PC-9 (cell line): ENCODE data around the gene HS6ST3. TPM values are rescaled to one million over a fixed set of nuclear protein-coding genes. Genes with fewer than 3 reads are reported as not detected.

Source experiments
- BruUV-seq: library from RNA; stranded (reverse); fragments of 400-500 nt; replicated peaks from 2 replicates; lab custom pipeline; 2021; lab: Mats Ljungman, UMichigan
- CTCF ChIA-PET: fragments of 300-600 bp; sonication (Branson Sonifier 250); formaldehyde crosslinking; loops from one replicate; lab custom pipeline; 2022; ENCODE audit warnings: antibody characterized with exemption; lab: Charles Lee
- POLR2A ChIA-PET: fragments of 300-600 bp; sonication (Branson Sonifier 250); formaldehyde crosslinking; loops from one replicate; lab custom pipeline; 2022; ENCODE audit warnings: antibody characterized with exemption; ENCODE audit not compliant: unreplicated experiment; lab: Charles Lee
- DNase-seq, 2 experiments: peaks; one replicate each; pipeline versions ENCODE4 v3.0.0 to v3.0.0-alpha.2; 2015 to 2022; ENCODE audit warnings: mixed read lengths in 1 of 2
- H2AFZ ChIP-seq: fragments of 200-600 bp; sonication (generic); 2 replicates; pipeline ENCODE4 v1.8.1; 2017; ENCODE audit warnings: antibody characterized with exemption
- H3F3A ChIP-seq: fragments of 200-600 bp; sonication (generic); 2 replicates; pipeline ENCODE4 v1.8.1; 2017; ENCODE audit warnings: antibody characterized with exemption, mild to moderate bottlenecking, low read depth; ENCODE audit not compliant: insufficient read depth
- H3K27ac ChIP-seq: fragments of 200-600 bp; sonication (generic); 2 replicates; pipeline ENCODE4 v1.6.1; 2016; ENCODE audit warnings: mixed run types
- H3K27me3 ChIP-seq: fragments of 200-600 bp; sonication (generic); 2 replicates; pipeline ENCODE4 v1.6.1; 2016; ENCODE audit warnings: low read depth, mixed run types; ENCODE audit not compliant: insufficient read depth
- H3K36me3 ChIP-seq: fragments of 200-600 bp; sonication (generic); 2 replicates; pipeline ENCODE4 v1.6.1; 2016; ENCODE audit warnings: low read depth, mixed run types
- H3K4me1 ChIP-seq: fragments of 200-600 bp; sonication (generic); replicated peaks from 2 replicates; pipeline ENCODE4 v1.6.1; 2016; ENCODE audit warnings: mixed run types; ENCODE audit not compliant: insufficient read depth
- H3K4me2 ChIP-seq: fragments of 200-600 bp; sonication (generic); 2 replicates; pipeline ENCODE4 v1.6.1; 2017; ENCODE audit warnings: mixed run types
- H3K4me3 ChIP-seq: fragments of 200-600 bp; sonication (generic); 2 replicates; pipeline ENCODE4 v1.6.1; 2016; ENCODE audit warnings: mixed run types
- H3K79me2 ChIP-seq: fragments of 200-600 bp; sonication (generic); 2 replicates; pipeline ENCODE4 v1.6.1; 2017; ENCODE audit warnings: low read depth, mixed run types
- H3K9me2 ChIP-seq: fragments of 200-600 bp; sonication (generic); 2 replicates; pipeline ENCODE4 v1.8.1; 2017; ENCODE audit warnings: mild to moderate bottlenecking; ENCODE audit not compliant: insufficient read depth
- H3K9me3 ChIP-seq: fragments of 200-600 bp; sonication (generic); 2 replicates; pipeline ENCODE4 v1.8.1; 2016; ENCODE audit warnings: low read depth; ENCODE audit not compliant: insufficient read depth
- H4K20me1 ChIP-seq: fragments of 200-600 bp; sonication (generic); 2 replicates; pipeline ENCODE4 v1.8.1; 2017; ENCODE audit not compliant: insufficient read depth
- EZH2 ChIP-seq: fragments of 200-600 bp; sonication (generic); IDR thresholded peaks from 2 replicates; pipeline ENCODE4 v1.8.0; 2017; ENCODE audit warnings: antibody characterized with exemption, low read depth
- intact Hi-C: fragments of 100-400 bp; cut with micrococcal nuclease; formaldehyde crosslinking; loops from one replicate; pipeline ENCODE4 v1.10.0; 2022; ENCODE audit not compliant: unreplicated experiment
- total RNA-seq: library from RNA; stranded (reverse); gene quantifications from 2 replicates; pipeline ENCODE4 v1.2.3, GENCODE V29; 2021
- TF ChIP-seq, protein P1 (sequence below): fragments of 200-600 bp; sonication (generic); conservative IDR thresholded peaks from 2 replicates; pipeline ENCODE4 v1.6.1; 2017; ENCODE audit warnings: mixed run types, antibody characterized with exemption, mild to moderate bottlenecking, moderate library complexity

Gene HS6ST3
- total RNA-seq, 1 experiment from 2014 or later = not detected

DNA sequence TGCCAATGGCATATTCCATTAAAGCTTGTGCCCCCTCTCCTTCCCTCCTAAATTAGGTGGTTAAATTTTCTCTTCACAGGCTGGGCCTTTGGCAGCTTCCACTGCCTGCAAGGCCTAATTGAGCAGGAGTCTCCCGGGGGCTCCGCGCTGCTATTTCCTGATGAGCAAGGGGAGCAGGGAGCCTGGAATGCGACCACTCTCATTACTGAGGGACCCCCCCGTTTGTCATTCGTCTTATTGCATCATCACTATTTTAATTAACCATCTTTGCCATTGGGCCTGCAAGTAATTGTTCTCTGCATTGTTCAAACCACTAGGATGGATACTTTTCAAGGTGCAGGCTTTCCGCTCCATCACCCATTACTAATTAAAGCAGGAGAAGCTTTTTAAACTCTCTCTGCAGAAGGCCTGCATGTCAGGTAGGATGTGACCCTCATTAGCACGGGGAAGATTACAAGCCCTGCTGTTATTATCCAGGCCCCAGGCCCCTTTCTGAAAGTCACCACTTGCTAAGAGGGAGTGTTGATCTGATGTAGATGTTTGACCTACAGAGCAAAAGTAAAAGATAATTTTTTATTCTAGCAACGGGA, 762.0 kb downstream of the HS6ST3 start:
- TF ChIP-seq, protein P1, sequence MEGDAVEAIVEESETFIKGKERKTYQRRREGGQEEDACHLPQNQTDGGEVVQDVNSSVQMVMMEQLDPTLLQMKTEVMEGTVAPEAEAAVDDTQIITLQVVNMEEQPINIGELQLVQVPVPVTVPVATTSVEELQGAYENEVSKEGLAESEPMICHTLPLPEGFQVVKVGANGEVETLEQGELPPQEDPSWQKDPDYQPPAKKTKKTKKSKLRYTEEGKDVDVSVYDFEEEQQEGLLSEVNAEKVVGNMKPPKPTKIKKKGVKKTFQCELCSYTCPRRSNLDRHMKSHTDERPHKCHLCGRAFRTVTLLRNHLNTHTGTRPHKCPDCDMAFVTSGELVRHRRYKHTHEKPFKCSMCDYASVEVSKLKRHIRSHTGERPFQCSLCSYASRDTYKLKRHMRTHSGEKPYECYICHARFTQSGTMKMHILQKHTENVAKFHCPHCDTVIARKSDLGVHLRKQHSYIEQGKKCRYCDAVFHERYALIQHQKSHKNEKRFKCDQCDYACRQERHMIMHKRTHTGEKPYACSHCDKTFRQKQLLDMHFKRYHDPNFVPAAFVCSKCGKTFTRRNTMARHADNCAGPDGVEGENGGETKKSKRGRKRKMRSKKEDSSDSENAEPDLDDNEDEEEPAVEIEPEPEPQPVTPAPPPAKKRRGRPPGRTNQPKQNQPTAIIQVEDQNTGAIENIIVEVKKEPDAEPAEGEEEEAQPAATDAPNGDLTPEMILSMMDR = no peak
- no peak for TF ChIP-seq EZH2
- H3K4me3 ChIP-seq = no peak overlapping the region
- BruUV-seq = no TSS peak
- ChIA-PET CTCF (no interaction called here), POLR2A (no interaction called here)
- no peaks in the 10 kb centered on the region for H3K4me1 ChIP-seq
- H3F3A ChIP-seq = no peaks in the 10 kb centered on the region
- H3K27ac ChIP-seq = no peak overlapping the region
- H2AFZ ChIP-seq = no peak overlapping the region
- intact Hi-C loops = no loop called here
- no peaks in the 10 kb centered on the region for H4K20me1 ChIP-seq
- DNase-seq = no peak
- H3K36me3 ChIP-seq = no peaks in the 10 kb centered on the region
- H3K9me3 ChIP-seq = no peaks in the 10 kb centered on the region
- H3K4me2 ChIP-seq = no peak overlapping the region
- H3K27me3 ChIP-seq = peaks cover 26% of the 10 kb centered on the region
- no peaks in the 10 kb centered on the region for H3K79me2 ChIP-seq
- H3K9me2 ChIP-seq = no peaks in the 10 kb centered on the region

DNA sequence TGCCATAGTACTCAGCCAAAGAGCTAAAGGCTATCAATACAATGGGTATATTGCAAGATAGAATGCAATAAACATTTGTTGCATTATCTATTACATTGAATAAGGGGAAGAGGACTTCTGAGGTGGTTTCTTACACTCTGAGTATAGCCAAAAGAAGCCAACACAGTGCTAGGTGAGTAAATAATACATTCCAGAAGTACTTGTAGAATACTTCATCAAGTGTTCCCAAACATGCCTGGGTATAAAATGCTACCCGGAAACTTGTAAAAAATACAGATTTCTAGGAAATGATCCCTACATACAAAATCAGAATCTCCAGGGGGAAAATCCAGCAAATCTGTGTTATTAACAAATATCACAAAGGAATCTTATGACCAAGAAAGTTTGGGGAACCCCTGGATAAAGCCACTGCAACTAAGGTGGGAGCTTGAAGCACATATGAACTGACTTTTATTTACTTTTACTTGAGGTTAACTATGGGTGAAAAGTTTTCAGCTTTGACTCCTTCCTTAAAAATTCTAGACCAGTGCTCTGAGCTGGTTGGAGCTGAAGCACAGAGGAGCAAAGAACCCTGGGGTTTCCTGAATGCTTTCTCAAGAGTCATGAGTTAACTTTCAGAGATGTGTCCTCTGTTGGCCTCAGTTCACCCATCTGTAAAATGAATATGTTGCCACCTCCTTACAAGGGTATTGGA, 768.4 kb downstream of the HS6ST3 start:
- H3K27me3 ChIP-seq = peaks cover 11% of the 10 kb centered on the region; the same call in 1 of the 2 replicates
- no peaks in the 10 kb centered on the region for H3F3A ChIP-seq
- H2AFZ ChIP-seq = no peak overlapping the region
- H3K9me3 ChIP-seq = no peaks in the 10 kb centered on the region
- no peak overlapping the region for H3K4me3 ChIP-seq
- no peak overlapping the region for H3K27ac ChIP-seq
- TF ChIP-seq, protein P1 = no peak
- no peak for TF ChIP-seq EZH2
- intact Hi-C loops = no loop called here
- H3K79me2 ChIP-seq = no peaks in the 10 kb centered on the region
- no peak overlapping the region for H3K4me2 ChIP-seq
- H3K9me2 ChIP-seq = no peaks in the 10 kb centered on the region
- BruUV-seq = no TSS peak
- ChIA-PET CTCF (no interaction called here), POLR2A (no interaction called here)
- no peaks in the 10 kb centered on the region for H3K4me1 ChIP-seq
- H3K36me3 ChIP-seq = no peaks in the 10 kb centered on the region
- DNase-seq = no peak
- no peaks in the 10 kb centered on the region for H4K20me1 ChIP-seq

DNA sequence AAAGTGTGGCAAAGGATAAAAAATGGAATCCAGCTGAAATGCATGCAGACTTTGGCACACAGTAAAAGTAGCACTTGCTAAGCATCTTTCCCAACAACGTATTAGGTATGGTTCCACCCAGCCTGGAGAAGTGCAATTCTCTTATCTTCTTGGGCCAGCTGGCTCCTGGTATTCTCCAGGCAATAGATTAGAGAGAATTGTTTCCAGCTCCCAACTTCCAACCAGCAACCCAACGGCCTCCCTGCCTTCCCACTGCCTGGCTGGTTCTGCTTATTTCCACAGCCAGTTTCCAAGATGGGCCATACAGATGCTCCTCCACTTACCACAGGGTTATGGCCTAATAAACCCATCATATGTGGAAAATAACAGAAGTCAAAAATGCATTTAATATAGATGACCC, 771.0 kb downstream of the HS6ST3 start:
- DNase-seq = no peak
- no peaks in the 10 kb centered on the region for H4K20me1 ChIP-seq
- no peak overlapping the region for H3K27ac ChIP-seq
- ChIA-PET CTCF (no interaction called here), POLR2A (interaction anchor here (0.6 kb wide), 1 partner anchor 13 kb away, joined by 3 read pairs; no protein-coding TSS in a partner anchor)
- BruUV-seq = no TSS peak
- H3K9me3 ChIP-seq = no peaks in the 10 kb centered on the region
- intact Hi-C loops = no loop called here
- no peaks in the 10 kb centered on the region for H3F3A ChIP-seq
- H3K27me3 ChIP-seq = peaks cover 11% of the 10 kb centered on the region; the same call in 1 of the 2 replicates
- H3K79me2 ChIP-seq = no peaks in the 10 kb centered on the region
- no peaks in the 10 kb centered on the region for H3K4me1 ChIP-seq
- no peak for TF ChIP-seq EZH2
- TF ChIP-seq, protein P1 = no peak
- no peak overlapping the region for H3K4me2 ChIP-seq
- no peaks in the 10 kb centered on the region for H3K9me2 ChIP-seq
- no peaks in the 10 kb centered on the region for H3K36me3 ChIP-seq
- H3K4me3 ChIP-seq = no peak overlapping the region
- no peak overlapping the region for H2AFZ ChIP-seq
